Right ventricle myocardium superior (tissue), 1 donor: ENCODE data around the gene UCHL5. TPM values are rescaled to one million over a fixed set of nuclear protein-coding genes. Genes with fewer than 3 reads are reported as not detected.

ENCODE experiments used
- ATAC-seq: fragments of 200-7000 bp; cut with Tn5 transposase; one replicate; pipeline ENCODE4 v1.9.1; 2020; ENCODE audit warnings: mild to moderate bottlenecking; ENCODE audit not compliant: poor library complexity
- DNase-seq: peaks from one replicate; pipeline ENCODE4 v3.0.0-alpha.2; 2020
- intact Hi-C: fragments of 100-400 bp; cut with DNase I; formaldehyde crosslinking; loops from one replicate; pipeline ENCODE4 v1.11.2; 2022
- total RNA-seq: library from RNA; stranded (reverse); fragmentation: NEBNext Ultra II Directional; extraction: Animal tissue kit (Norgen Biotek cat#: 25700); gene quantifications from one replicate; pipeline ENCODE4 v1.2.1, GENCODE V29; 2021
- donor health status: DM: no; HTN: yes; CAD: no; lungs with severe emphysema.

UCHL5 gene
- total RNA-seq, 1 donor from 2014 or later, result 42.3 TPM

DNA sequence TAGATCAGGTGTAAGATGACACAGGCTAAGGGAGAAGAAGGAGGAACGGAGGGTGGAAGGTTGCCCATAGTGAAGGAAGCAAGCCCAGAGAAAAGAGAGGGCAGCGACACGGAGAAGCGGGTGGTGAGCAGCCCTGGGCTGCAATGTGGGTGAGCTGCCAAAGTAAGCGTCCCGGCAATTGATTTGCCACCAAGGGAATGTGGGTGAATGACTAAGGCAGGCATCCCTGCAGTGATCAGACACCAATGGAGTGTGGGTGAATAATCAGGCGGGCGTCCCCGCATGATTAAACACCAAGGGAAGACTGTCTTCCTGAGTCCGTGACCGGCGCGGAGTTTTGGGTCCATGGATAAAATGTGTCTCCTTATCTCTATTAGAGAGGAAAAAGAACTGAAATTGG, 79.6 kb downstream of the UCHL5 start:
- no peak for ATAC-seq
- intact Hi-C loops, result no loop called here
- DNase-seq, result no peak

DNA sequence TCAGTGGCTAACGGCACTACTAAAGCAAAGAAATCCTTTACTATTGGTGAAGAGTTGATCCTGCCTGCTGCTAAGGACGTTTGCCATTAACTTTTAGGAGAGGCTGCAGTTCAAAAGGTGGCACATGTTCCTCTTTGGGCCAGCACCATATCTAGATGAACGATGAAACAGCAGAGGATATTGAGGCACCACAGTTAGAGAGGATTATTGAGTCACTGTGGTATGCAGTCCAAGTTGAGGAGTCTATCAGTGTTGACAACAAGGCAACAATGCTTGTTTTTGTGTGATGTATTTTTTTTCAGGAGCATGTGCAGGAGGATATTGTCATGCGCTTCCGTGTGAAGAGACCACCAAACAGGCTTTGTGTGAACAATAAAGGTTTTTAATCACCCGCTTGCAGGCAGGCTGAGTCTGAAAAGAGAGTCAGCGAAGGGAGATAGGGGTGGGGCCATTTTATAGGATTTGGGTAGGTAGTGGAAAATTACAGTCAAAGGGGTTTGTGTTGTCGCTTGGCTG, 80.9 kb downstream of the UCHL5 start:
- intact Hi-C loops, result no loop called here
- no peak for DNase-seq
- ATAC-seq, result no peak

DNA sequence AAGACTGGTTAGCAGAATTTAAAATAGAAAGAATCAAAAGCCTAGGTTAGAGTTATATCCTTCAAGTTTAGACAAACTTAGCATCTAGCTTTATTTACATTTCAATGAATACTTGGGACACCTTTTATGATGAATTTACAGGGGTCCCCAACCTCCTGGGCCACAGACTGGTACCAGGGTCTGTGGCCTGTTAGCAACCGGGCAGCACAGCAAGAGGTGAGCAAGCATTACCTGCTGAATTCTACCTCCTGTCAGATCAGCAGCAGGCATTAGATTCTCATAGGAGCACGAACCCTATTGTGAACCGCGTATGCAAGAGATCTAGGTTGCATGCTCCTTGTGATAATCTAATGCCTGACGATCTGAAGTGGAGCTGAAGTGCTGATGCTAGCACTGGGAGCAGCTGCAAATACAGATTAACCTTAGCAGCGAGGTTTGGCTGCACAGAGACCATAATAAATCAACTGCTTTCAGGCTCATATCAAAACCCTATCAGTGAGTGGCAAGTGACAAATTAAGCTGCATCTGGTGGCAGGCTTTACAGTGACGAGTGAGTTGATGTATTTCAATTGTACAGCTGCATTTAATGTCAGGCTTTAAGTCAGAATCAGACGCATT, 82.0 kb downstream of the UCHL5 start:
- intact Hi-C loops, result no loop called here
- DNase-seq, result no peak
- ATAC-seq, result no peak

DNA sequence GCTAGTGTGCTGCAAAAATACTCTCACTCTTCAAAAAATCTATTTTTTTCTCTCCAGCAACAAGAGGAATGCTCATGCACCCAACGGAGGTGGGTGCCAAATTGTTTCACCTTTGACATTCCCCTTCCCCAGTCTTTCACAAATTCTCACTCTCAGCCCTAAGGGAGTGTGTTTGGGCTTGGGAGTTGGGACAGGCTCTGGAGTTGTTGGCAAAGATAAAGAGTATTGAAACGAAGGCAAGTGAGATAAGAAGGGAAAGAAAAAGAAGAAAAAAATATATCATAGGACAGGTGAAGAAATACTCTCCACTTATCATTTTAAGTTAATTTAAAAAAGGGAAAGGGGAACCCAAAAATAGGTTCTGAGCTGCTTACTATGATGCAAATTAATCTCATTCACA, 82.6 kb downstream of the UCHL5 start:
- no peak for ATAC-seq
- intact Hi-C loops, result no loop called here
- DNase-seq, result no peak

DNA sequence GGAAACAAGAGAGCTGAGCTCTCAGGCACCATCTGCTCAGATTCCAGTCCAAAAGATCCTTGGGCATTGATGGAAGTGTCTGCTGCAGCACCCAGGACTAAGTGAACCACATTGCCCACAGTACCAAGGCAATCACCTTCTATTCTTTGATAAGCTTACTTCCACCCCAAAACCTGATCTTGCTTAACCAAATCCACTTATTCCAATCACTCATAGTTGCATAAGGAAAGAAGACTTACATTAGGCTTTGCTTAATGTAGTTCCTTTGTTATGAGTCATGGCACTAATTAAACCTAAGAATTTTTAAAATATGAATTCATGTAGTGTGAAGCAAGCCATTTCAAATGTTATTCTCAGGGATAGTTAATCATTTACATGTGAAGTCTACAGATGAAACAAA, 84.5 kb downstream of the UCHL5 start:
- intact Hi-C loops, result no loop called here
- ATAC-seq, result no peak
- no peak for DNase-seq

DNA sequence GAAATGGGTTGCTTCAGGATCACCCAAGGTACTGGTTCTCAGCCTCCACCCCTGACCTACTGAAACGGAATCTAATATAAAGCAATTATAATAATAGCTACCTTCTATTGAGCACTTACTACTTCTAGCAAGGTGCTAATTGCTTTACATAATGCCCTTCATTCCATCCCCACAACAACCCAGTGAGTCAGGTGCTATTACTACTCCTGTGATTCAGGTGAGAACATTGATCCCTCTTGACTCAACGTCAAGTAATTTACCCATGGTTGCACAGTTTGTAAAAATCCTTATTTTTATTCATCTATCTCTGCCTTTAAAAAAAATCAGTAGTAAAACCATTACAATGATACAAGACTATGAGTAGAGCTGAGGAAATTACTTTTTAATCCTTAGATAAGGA, 85.2 kb downstream of the UCHL5 start:
- intact Hi-C loops, result no loop called here
- no peak for DNase-seq
- no peak for ATAC-seq

DNA sequence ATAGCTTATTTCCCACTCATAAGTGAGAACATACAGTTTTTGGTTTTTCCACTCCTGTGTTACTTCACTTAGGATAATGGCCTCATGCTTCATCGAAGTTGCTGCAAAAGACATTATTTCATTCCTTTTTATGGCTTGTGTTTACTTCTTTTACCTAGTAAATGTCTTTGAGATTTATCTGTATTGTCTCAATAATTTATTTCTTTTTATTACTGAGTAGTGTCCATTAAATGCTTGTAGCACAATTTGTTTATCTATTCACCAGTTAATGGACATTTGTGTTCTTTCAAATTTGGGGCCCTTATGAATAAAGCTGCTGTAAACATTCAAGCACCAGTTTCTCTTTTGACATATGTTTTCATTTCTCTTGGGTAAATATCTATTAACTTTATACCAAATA, 86.0 kb downstream of the UCHL5 start:
- no peak for ATAC-seq
- intact Hi-C loops, result no loop called here

DNA sequence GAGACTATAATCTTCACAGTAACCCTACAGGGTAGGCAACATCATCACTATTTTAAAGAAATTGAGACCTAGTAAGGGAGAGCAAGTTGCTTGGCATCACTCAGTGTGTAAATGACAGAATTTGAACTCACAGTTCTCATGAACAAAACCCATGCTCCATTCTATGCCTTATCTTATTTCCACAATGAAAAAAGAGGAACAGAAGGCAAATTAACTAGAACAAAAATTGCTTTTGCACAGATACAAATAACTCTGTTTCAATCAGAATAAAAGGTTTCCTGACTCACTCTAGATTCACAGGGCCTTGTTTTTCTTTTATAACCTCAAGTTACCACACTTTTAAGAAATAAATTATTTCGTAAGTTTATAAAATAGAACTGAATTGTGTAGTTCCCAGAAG, 90.1 kb downstream of the UCHL5 start:
- no peak for DNase-seq
- intact Hi-C loops, result no loop called here
- ATAC-seq, result no peak

More for the DNA sequence above, 86.0 kb downstream of the UCHL5 start:
- DNase-seq, result no peak

DNA sequence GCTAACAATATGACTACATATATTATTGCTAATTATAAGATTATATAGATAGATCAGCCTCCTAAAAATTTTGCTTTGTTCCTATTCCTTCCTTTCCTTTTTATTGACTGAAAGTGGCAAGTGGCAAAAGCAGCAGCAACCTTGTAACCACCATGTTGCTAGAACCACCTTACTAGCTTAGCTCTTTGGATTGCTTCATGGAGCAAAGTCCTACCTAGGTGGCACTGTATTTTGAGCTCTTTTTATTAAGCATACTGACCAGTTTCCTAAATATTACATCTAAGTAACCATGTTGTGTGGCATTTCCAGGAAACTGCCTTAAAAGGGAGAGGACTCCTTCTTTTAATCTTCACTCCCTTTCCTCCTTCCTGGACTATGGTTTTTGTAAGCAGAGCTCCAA, 90.8 kb downstream of the UCHL5 start:
- intact Hi-C loops, result no loop called here
- no peak for ATAC-seq
- DNase-seq, result no peak

DNA sequence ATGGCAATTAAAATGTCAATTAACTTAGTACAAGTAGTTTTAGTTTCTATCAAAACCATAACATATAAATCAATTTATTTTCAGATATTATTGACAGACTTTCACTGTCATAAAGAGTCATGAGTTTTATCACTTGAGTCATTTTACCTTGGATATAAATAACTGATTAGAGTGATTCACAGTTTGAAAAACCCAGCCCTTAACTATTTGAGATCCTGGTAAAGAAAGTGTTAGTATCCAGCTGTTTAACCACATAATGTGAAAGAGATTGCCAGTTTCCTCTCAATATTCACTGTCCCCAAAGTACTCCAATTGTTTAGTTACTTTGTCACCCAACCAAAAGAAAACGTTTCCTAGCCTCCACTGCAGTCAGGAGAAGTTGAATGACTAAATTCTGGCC, 91.3 kb downstream of the UCHL5 start:
- DNase-seq (no peak), ATAC-seq (no peak)
- intact Hi-C loops, result no loop called here

DNA sequence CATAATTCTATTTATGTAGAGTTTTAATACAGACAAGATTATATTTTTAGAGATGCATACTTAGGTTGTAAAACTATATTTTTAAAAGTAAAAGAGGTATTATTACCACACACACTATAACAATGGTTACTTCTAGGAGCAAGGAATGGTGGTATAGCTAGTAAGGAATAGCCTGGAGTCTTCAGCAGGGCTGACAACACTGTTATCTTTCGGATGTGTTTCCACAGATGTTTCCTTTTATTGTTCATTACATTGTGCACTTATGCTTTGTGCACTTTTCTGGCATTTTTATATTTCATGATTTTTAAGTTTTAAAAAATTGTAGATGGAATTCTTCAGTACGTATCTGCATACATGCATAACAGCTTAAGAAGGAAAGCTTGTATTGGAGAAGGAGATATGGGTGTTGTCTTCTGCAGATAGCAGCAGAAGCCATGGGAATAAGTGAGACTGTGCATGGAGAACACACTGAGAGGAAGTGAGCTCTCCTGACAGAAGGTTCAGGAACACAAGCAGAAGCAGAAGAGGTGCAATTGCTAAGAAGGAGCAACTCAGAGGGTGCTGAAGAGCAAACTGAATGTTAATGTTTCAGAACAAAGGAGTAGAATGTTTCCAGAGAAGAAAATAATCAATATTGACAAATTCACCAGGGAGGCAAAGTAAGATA, 91.8 kb downstream of the UCHL5 start:
- intact Hi-C loops, result no loop called here
- no peak for DNase-seq
- no peak for ATAC-seq

DNA sequence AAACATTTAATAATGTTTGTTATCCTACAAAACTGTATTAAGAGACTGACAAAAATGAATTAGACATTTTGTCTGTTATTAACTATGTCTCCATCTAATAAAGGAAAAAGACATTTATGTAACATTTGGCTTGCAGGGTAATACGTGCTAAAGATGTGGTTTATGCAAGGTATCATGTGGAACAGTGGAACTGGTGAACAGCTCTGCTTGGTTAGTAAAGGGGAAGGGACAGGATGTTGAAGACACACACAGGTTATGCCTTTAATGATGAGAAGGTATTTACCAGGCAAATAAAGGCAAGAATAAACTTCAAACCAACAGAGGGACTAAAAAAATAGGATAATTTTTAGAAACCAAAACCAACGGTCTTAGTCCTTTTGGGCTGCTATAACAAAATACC, 93.1 kb downstream of the UCHL5 start:
- no peak for ATAC-seq
- intact Hi-C loops, result no loop called here
- DNase-seq, result no peak

DNA sequence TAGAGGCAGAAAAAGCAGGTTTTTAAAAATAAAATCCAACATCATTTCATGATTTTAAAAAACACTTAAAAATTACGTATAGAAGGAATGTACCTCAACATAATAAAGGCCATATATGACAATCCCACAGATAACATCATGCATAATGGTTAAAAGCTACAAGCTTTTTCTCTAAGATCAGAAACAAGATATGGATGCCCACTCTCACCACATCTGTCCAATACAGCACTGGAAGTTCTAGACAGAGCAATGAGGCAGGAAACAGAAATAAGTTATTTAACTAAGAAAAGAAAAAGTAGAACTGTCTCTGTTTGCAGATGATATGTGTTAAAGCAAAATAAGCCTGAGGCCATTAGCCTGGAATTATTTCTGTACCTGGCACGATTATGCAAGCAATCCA, 96.3 kb downstream of the UCHL5 start:
- ATAC-seq (no peak), DNase-seq (no peak)

More for the DNA sequence above, 96.3 kb downstream of the UCHL5 start:
- intact Hi-C loops, result no loop called here

Other genes with a start within 250 kb of the UCHL5 start
- gene RO60, start 252 bp upstream of the UCHL5 start, total RNA-seq, result 47.8 TPM
- gene GLRX2, start 46.1 kb upstream of the UCHL5 start, total RNA-seq, result 40.2 TPM
- gene CDC73, start 62.7 kb upstream of the UCHL5 start, total RNA-seq, result 52.9 TPM
- 78.4 TPM for gene B3GALT2, start 127.3 kb upstream of the UCHL5 start, total RNA-seq